Stomach (tissue), 9 donors: Measurements from ENCODE around the gene SLC35D1. TPM values are rescaled to one million over a fixed set of nuclear protein-coding genes. Genes with fewer than 3 reads are reported as not detected.

Source experiments
- DNase-seq, 2 donors: peaks; one replicate each; pipeline versions ENCODE4 v3.0.0 to v3.0.0-alpha.2; 2013 to 2019
- H3K27ac ChIP-seq, 5 donors: fragments of 200-600 bp in 4 of 5; sonication (generic) in 4 of 5; one replicate each; pipeline ENCODE4 v1.5.1; 2013 to 2019; ENCODE audit warnings: mild to moderate bottlenecking in 1 of 5, moderate library complexity in 1 of 5
- H3K27me3 ChIP-seq, 3 donors: fragments of 200-600 bp; sonication (generic); one replicate each; pipeline ENCODE4 v1.5.1; 2017 to 2019; ENCODE audit warnings: mixed run types in 1 of 3
- H3K36me3 ChIP-seq, 4 donors: fragments of 200-600 bp; sonication (generic); 1 replicate in 3 of 4; 2 replicates in 1 of 4; pipeline ENCODE4 v1.5.1; 2016 to 2019
- H3K4me1 ChIP-seq, 4 donors: fragments of 200-600 bp; sonication (generic); one replicate each; pipeline ENCODE4 v1.5.1; 2016 to 2019
- H3K4me3 ChIP-seq, 4 donors: fragments of 200-600 bp; sonication (generic) in 3 of 4; one replicate each; pipeline ENCODE4 v1.5.1; 2016 to 2019; ENCODE audit warnings: mild to moderate bottlenecking in 1 of 4
- H3K9me3 ChIP-seq, 4 donors: fragments of 200-600 bp; sonication (generic); one replicate each; pipeline ENCODE4 v1.5.1; 2016 to 2019
- EP300 ChIP-seq: sonication (generic); formaldehyde crosslinking; IDR thresholded peaks from one replicate; pipeline ENCODE4 v1.6.1; 2017; ENCODE audit warnings: antibody characterized with exemption
- POLR2A ChIP-seq, 4 donors: fragments of 450-650 bp; IDR thresholded peaks; one replicate each; pipeline ENCODE4 v1.6.1; 2016; ENCODE audit warnings: antibody characterized with exemption in 4 of 4, control low read depth in 2 of 4, mild to moderate bottlenecking in 1 of 4, moderate library complexity in 1 of 4
- POLR2AphosphoS5 ChIP-seq, 3 donors: sonication (generic); formaldehyde crosslinking; IDR thresholded peaks; one replicate each; pipeline ENCODE4 v1.6.1; 2016; ENCODE audit warnings: antibody characterized with exemption in 3 of 3
- WGBS, 5 donors: extraction: QIAGEN DNeasy Blood & Tissue Kit in 3 of 5; methylation state at CpG; one replicate each; pipeline versions ENCODE4 v1.1.5 to v1.1.7; 2013 to 2018; 5-methylcytosine and 5-hydroxymethylcytosine counted together
- intact Hi-C: fragments of 100-400 bp; cut with DNase I; formaldehyde crosslinking; loops from one replicate; pipeline ENCODE4 v1.15.1; 2023; ENCODE audit warnings: low total_unique reads
- polyA plus RNA-seq, 3 donors: library from polyadenylated mRNA; stranded (reverse); fragments of 200-250 nt; gene quantifications; one replicate each; pipeline ENCODE4 v1.2.3, GENCODE V29; 2013
- total RNA-seq, 5 donors: library from RNA; depleted of rRNA; stranded (reverse); fragments of >200 nt; gene quantifications; one replicate each; pipeline versions ENCODE4 v1.1.0 to v1.2.3, GENCODE V29; 2014 to 2016
- TF ChIP-seq, protein P1 (sequence below), 7 experiments: fragments of 450-650 bp in 4 of 7; fragments of 200-600 bp in 3 of 7; sonication (generic) in 3 of 7; IDR thresholded peaks; one replicate each; pipeline ENCODE4 v1.5.1; 2016 to 2019; ENCODE audit warnings: antibody characterized with exemption in 7 of 7, control low read depth in 2 of 7, mild to moderate bottlenecking in 1 of 7
- donor health status: healthy with polysubstance abuse.
- donor health status: Bipolar disorder and iron deficiency.
- donor health status: healthy.

Gene SLC35D1
- total and polyA plus RNA-seq, 8 donors, result 1.7 to 40.8 (median 10.0) TPM

GRCh38 chr1:66998972-66999371 is 55.0 kb downstream of the SLC35D1 start:
- H3K27ac ChIP-seq, result no peak overlapping the region

GRCh38 chr1:66996018-66996682 is 57.8 kb downstream of the SLC35D1 start:
- Histone ChIP-seq H3K4me3 (no peak overlapping the region), H3K36me3 (peaks cover 3 to 43% (median 26%) of the 10 kb centered on the region in 4 donors), H3K9me3 (no peaks in the 10 kb centered on the region), H3K27me3 (no peaks in the 10 kb centered on the region), H3K4me1 (peaks cover 0 to 34% (median 13%) of the 10 kb centered on the region in 4 donors), H3K27ac (no peak overlapping the region)
- TF ChIP-seq, protein P1, sequence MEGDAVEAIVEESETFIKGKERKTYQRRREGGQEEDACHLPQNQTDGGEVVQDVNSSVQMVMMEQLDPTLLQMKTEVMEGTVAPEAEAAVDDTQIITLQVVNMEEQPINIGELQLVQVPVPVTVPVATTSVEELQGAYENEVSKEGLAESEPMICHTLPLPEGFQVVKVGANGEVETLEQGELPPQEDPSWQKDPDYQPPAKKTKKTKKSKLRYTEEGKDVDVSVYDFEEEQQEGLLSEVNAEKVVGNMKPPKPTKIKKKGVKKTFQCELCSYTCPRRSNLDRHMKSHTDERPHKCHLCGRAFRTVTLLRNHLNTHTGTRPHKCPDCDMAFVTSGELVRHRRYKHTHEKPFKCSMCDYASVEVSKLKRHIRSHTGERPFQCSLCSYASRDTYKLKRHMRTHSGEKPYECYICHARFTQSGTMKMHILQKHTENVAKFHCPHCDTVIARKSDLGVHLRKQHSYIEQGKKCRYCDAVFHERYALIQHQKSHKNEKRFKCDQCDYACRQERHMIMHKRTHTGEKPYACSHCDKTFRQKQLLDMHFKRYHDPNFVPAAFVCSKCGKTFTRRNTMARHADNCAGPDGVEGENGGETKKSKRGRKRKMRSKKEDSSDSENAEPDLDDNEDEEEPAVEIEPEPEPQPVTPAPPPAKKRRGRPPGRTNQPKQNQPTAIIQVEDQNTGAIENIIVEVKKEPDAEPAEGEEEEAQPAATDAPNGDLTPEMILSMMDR (IDR thresholded peaks at IDR 0.05), result peak in 5 of 7 experiments; percentile 55 to 94 (median 65)
- TF ChIP-seq POLR2A (IDR thresholded peaks at IDR 0.05), result no peak
- TF ChIP-seq POLR2AphosphoS5 (IDR thresholded peaks at IDR 0.05), result peak in 1 of 3 donors; percentile 61
- no peak for TF ChIP-seq EP300
- intact Hi-C loops, result loop anchor here (5.0 kb wide), 1 partner anchor 151 kb away; no protein-coding TSS in a partner anchor
- peak; percentile 78 to 91 for DNase-seq
- 62 to 68% (median 65%) methylated on average over 7 of the region's 7 CpGs for WGBS, 5 donors

More at GRCh38 chr1:66998972-66999371, 55.0 kb downstream of the SLC35D1 start:
- no peak for DNase-seq
- H3K4me1 ChIP-seq, result peaks cover 4 to 61% (median 32%) of the 10 kb centered on the region in 4 donors
- no peaks in the 10 kb centered on the region for H3K9me3 ChIP-seq
- H3K4me3 ChIP-seq, result no peak overlapping the region
- TF ChIP-seq EP300, result no peak
- no peak for TF ChIP-seq POLR2AphosphoS5 (IDR thresholded peaks at IDR 0.05)
- no peak for TF ChIP-seq POLR2A (IDR thresholded peaks at IDR 0.05)
- TF ChIP-seq, protein P1 (IDR thresholded peaks at IDR 0.05), result no peak
- peaks cover 3 to 50% (median 26%) of the 10 kb centered on the region in 4 donors for H3K36me3 ChIP-seq
- intact Hi-C loops, result loop anchor here (5.0 kb wide), 1 partner anchor 148 kb away; no protein-coding TSS in a partner anchor
- H3K27me3 ChIP-seq, result no peaks in the 10 kb centered on the region

- Histone ChIP-seq H3K4me1 (peaks cover 0 to 10% (median 3%) of the 10 kb centered on the region in 4 donors), H3K4me3 (no peak overlapping the region), H3K9me3 (no peaks in the 10 kb centered on the region), H3K27me3 (no peaks in the 10 kb centered on the region), H3K27ac (no peak overlapping the region), H3K36me3 (peaks cover 13 to 46% (median 34%) of the 10 kb centered on the region in 4 donors)
- no peak for DNase-seq
- TF ChIP-seq POLR2A (IDR thresholded peaks at IDR 0.05) (no peak), POLR2AphosphoS5 (IDR thresholded peaks at IDR 0.05) (no peak), EP300 (no peak)
- TF ChIP-seq, protein P1 (IDR thresholded peaks at IDR 0.05), result no peak
- intact Hi-C loops, result no loop called here
- 91 to 98% (median 93%) methylated on average over 3 of the region's 3 CpGs for WGBS, 5 donors
These were observed 60.9 kb downstream of the SLC35D1 start for GRCh38 chr1:66993076-66993475.

DNA sequence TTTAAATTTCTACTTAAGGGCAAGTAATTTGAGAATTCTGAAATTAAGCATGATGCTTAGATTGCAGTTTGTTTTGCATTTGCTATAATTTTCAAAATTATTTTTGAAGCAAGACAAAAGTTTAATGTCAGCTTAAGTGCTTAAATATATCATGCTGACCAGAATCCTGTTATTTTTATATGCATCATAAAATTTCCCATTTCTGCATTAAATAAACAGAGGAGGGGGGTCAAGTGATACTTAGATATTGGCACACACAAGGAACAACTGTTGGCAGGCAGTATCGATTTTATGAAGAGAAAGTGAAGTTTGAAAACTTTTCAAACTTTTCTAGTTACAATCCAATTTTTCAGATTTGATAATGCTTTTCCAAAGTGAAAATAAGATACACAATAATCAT is 68.1 kb downstream of the SLC35D1 start:
- Histone ChIP-seq H3K27me3 (no peaks in the 10 kb centered on the region), H3K9me3 (no peaks in the 10 kb centered on the region), H3K27ac (no peak overlapping the region), H3K4me3 (no peak overlapping the region), H3K4me1 (peaks cover 15 to 43% (median 24%) of the 10 kb centered on the region in 4 donors), H3K36me3 (peaks cover 25 to 72% (median 62%) of the 10 kb centered on the region in 4 donors)
- 20 to 40% (median 31%) methylated on average over 1 of the region's 1 CpG for WGBS, 5 donors
- intact Hi-C loops, result no loop called here
- no peak for DNase-seq
- TF ChIP-seq, protein P1 (IDR thresholded peaks at IDR 0.05), result no peak
- no peak for TF ChIP-seq EP300
- no peak for TF ChIP-seq POLR2A (IDR thresholded peaks at IDR 0.05)
- no peak for TF ChIP-seq POLR2AphosphoS5 (IDR thresholded peaks at IDR 0.05)
